Nephron (organoid): ENCODE measurements around the gene SEC14L3.
"Not testable (repeated sequence)": the region's sequence is repeated elsewhere in the genome, so short reads cannot be mapped to it uniquely, and the experiment has no call there.

Experiments used
- H3K27ac Mint-ChIP-seq, 3 experiments: 2 replicates each; pipeline ENCODE4 v1.8.0; 2020; ENCODE audit warnings: mixed read lengths in 3 of 3, mild to moderate bottlenecking in 2 of 3, moderate library complexity in 1 of 3
- H3K27me3 Mint-ChIP-seq: 2 replicates; pipeline ENCODE4 v1.8.0; 2021; ENCODE audit warnings: low read depth, mild to moderate bottlenecking, moderate library complexity, mixed read lengths
- H3K36me3 Mint-ChIP-seq: 2 replicates; pipeline ENCODE4 v1.8.0; 2020; ENCODE audit warnings: low read depth, mixed read lengths
- H3K4me1 Mint-ChIP-seq: 2 replicates; pipeline ENCODE4 v1.8.0; 2020; ENCODE audit warnings: mixed read lengths
- H3K4me3 Mint-ChIP-seq, 3 experiments: 2 replicates each; pipeline ENCODE4 v1.8.0; 2020; ENCODE audit warnings: mild to moderate bottlenecking in 3 of 3, mixed read lengths in 3 of 3, moderate library complexity in 2 of 3
- H3K9me3 Mint-ChIP-seq: 2 replicates; pipeline ENCODE4 v1.8.0; 2020; ENCODE audit warnings: mixed read lengths
- CTCF ChIP-seq, 3 experiments: fragments of 200-600 bp; sonication (generic); IDR thresholded peaks; one replicate each; pipeline ENCODE4 v1.5.0; 2021; ENCODE audit warnings: antibody characterized with exemption in 3 of 3; ENCODE audit not compliant: unreplicated experiment in 3 of 3

SEC14L3 gene

GRCh38 chr22:30472994-30473720, 1.3 kb upstream of the SEC14L3 start:
- peaks cover 26% of the 10 kb centered on the region for H3K27me3 Mint-ChIP-seq

GRCh38 chr22:30470655-30471054, 1.2 kb downstream of the SEC14L3 start:
- no peak overlapping the region for H3K4me3 Mint-ChIP-seq
- peaks cover 27% of the 10 kb centered on the region for H3K27me3 Mint-ChIP-seq
- no peaks in the 10 kb centered on the region for H3K9me3 Mint-ChIP-seq
- no peaks in the 10 kb centered on the region for H3K4me1 Mint-ChIP-seq
- H3K36me3 Mint-ChIP-seq, result no peaks in the 10 kb centered on the region
- no peak overlapping the region for H3K27ac Mint-ChIP-seq
- TF ChIP-seq CTCF (IDR thresholded peaks at IDR 0.05; ENCODE audit: unreplicated experiment in 3 of 3), result no peak

More at GRCh38 chr22:30472994-30473720, 1.3 kb upstream of the SEC14L3 start:
- Mint-ChIP-seq H3K9me3 (no peaks in the 10 kb centered on the region), H3K36me3 (no peaks in the 10 kb centered on the region), H3K4me1 (no peaks in the 10 kb centered on the region), H3K4me3 (no peak overlapping the region), H3K27ac (no peak overlapping the region)
- no peak for TF ChIP-seq CTCF (IDR thresholded peaks at IDR 0.05; ENCODE audit: unreplicated experiment in 3 of 3)

GRCh38 chr22:30469165-30469564, 2.7 kb downstream of the SEC14L3 start:
- no peak overlapping the region for H3K27ac Mint-ChIP-seq
- H3K4me1 Mint-ChIP-seq, result no peaks in the 10 kb centered on the region
- H3K4me3 Mint-ChIP-seq, result no peak overlapping the region
- no peaks in the 10 kb centered on the region for H3K36me3 Mint-ChIP-seq
- no peak for TF ChIP-seq CTCF (IDR thresholded peaks at IDR 0.05; ENCODE audit: unreplicated experiment in 3 of 3)
- peaks cover 36% of the 10 kb centered on the region for H3K27me3 Mint-ChIP-seq
- H3K9me3 Mint-ChIP-seq, result no peaks in the 10 kb centered on the region

GRCh38 chr22:30460555-30460954, 11.3 kb downstream of the SEC14L3 start:
- H3K36me3 Mint-ChIP-seq, H3K27ac Mint-ChIP-seq, H3K4me3 Mint-ChIP-seq, H3K4me1 Mint-ChIP-seq, H3K9me3 Mint-ChIP-seq: not testable (repeated sequence)
- H3K27me3 Mint-ChIP-seq, result peaks cover 20% of the 10 kb centered on the region

GRCh38 chr22:30460147-30460546, 11.7 kb downstream of the SEC14L3 start:
- Mint-ChIP-seq H3K4me1 (no peaks in the 10 kb centered on the region), H3K9me3 (no peaks in the 10 kb centered on the region), H3K36me3 (no peaks in the 10 kb centered on the region), H3K27ac (no peak overlapping the region), H3K4me3 (no peak overlapping the region), H3K27me3 (peaks cover 16% of the 10 kb centered on the region)
- TF ChIP-seq CTCF (IDR thresholded peaks at IDR 0.05; ENCODE audit: unreplicated experiment in 3 of 3), result no peak

- TF ChIP-seq CTCF (IDR thresholded peaks at IDR 0.05; ENCODE audit: unreplicated experiment in 3 of 3), result no peak
- Mint-ChIP-seq H3K4me1 (no peaks in the 10 kb centered on the region), H3K36me3 (no peaks in the 10 kb centered on the region), H3K27me3 (peaks cover 13% of the 10 kb centered on the region), H3K4me3 (no peak overlapping the region), H3K27ac (no peak overlapping the region), H3K9me3 (no peaks in the 10 kb centered on the region)
Measured at GRCh38 chr22:30459181-30460052, 12.4 kb downstream of the SEC14L3 start.
